ENCODE data around the gene FOSL2.

Gene FOSL2

DNA sequence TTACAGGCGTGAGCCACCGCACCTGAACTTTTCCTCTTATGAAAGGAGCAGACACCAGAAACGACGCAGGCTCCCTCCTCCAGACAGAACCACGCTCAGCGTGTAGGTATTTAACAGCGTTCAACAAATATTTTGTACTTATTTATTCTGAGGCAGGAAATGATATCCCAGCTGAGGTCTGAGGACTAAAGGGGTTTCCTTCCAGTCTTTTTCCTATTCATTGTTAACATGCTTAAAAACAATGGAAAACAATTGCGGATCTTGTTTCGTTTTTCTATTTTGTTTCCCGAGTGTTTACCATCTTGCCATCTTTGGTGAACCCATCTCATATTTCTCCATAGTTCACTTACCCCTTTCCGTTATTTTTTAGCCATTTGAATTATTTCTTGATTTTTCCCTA lies 43.7 kb upstream of the FOSL2 start:
- H3K4me1 ChIP-seq (ENCODE audit: control insufficient read depth in 5 of 5, insufficient read depth in 5 of 5, low read length in 5 of 5) = peaks cover 0 to 22% (median 9%) of the 10 kb centered on the region in 5 donors
- no peak overlapping the region for H3K9ac ChIP-seq (ENCODE audit: low read length in 5 of 5)
- H3K4me3 ChIP-seq (ENCODE audit: low read depth in 1 of 5, low read length in 5 of 5) = no peak overlapping the region
- no peak overlapping the region for H3K27ac ChIP-seq (ENCODE audit: low read depth, low read length)
- no peaks in the 10 kb centered on the region for H3K36me3 ChIP-seq (ENCODE audit: control insufficient read depth in 5 of 5, insufficient read depth in 5 of 5, low read length in 5 of 5)
- H3K9me3 ChIP-seq (ENCODE audit: control insufficient read depth in 5 of 5, low read length in 5 of 5) = no peaks in the 10 kb centered on the region
- H3K27me3 ChIP-seq (ENCODE audit: control insufficient read depth in 5 of 5, insufficient read depth in 4 of 5, low read length in 5 of 5) = peaks cover 0 to 3% (median 0%) of the 10 kb centered on the region in 5 donors

DNA sequence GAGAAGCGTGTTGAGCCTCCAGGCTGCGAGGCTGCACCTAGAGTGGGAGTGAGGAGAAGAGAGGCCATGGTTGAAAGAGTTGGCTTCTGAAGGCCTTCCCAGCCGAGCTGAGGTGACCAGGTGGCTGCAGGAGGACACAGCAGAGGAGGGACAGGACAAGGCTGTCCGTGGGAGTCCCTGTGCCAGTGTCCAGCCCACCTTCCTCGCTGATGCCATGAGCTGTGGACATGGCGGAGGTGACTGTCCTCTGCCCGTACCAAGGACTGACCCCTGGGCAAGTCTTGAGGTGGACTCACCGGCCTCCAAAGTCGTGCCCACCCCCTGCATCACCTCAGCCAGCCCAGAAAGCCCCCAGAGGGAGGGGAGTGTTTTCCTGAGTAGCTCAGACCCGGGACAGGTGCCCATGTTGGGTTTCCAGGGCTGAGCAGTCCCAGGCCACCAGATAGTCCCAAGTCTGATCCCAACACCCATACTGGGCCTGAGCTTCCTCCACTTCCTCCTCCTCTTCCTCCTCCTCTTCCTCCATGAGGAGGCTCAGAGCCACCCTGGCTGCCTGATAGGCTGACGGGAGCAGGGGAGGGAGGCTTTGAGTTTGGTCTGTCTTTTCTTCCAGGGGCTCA lies 43.0 kb upstream of the FOSL2 start:
- no peaks in the 10 kb centered on the region for H3K9me3 ChIP-seq (ENCODE audit: control insufficient read depth in 5 of 5, low read length in 5 of 5)
- H3K27ac ChIP-seq (ENCODE audit: low read depth, low read length) = no peak overlapping the region
- H3K4me1 ChIP-seq (ENCODE audit: control insufficient read depth in 5 of 5, insufficient read depth in 5 of 5, low read length in 5 of 5) = peaks cover 0 to 22% (median 9%) of the 10 kb centered on the region in 5 donors
- no peaks in the 10 kb centered on the region for H3K36me3 ChIP-seq (ENCODE audit: control insufficient read depth in 5 of 5, insufficient read depth in 5 of 5, low read length in 5 of 5)
- no peak overlapping the region for H3K9ac ChIP-seq (ENCODE audit: low read length in 5 of 5)
- H3K27me3 ChIP-seq (ENCODE audit: control insufficient read depth in 5 of 5, insufficient read depth in 4 of 5, low read length in 5 of 5) = peaks cover 0 to 3% (median 0%) of the 10 kb centered on the region in 5 donors
- H3K4me3 ChIP-seq (ENCODE audit: low read depth in 1 of 5, low read length in 5 of 5) = no peak overlapping the region

DNA sequence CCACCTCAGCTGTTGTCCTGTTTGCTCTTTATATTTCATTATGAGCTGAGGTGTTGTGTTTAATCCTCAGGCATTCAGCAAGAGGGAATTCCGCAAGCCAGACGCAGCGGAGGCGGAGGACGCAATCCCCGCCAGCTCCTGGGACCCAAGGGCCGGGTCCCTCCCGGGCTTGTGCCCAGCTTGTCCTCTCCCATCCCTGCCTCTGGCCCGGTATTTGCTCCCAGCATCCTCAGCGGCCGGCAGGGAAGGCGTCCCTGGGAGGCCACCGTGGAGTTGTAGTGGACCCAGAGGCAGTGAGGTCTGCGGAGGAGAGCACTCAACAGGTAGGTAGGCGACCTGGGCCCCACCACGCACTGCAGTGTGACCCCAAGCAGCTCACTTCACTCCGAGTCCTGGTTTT lies 42.5 kb upstream of the FOSL2 start:
- Histone ChIP-seq H3K27me3 (ENCODE audit: control insufficient read depth in 5 of 5, insufficient read depth in 4 of 5, low read length in 5 of 5) (peaks cover 0 to 3% (median 0%) of the 10 kb centered on the region in 5 donors), H3K9me3 (ENCODE audit: control insufficient read depth in 5 of 5, low read length in 5 of 5) (no peaks in the 10 kb centered on the region), H3K9ac (ENCODE audit: low read length in 5 of 5) (no peak overlapping the region), H3K36me3 (ENCODE audit: control insufficient read depth in 5 of 5, insufficient read depth in 5 of 5, low read length in 5 of 5) (no peaks in the 10 kb centered on the region), H3K4me3 (ENCODE audit: low read depth in 1 of 5, low read length in 5 of 5) (no peak overlapping the region), H3K4me1 (ENCODE audit: control insufficient read depth in 5 of 5, insufficient read depth in 5 of 5, low read length in 5 of 5) (peaks cover 0 to 23% (median 9%) of the 10 kb centered on the region in 5 donors), H3K27ac (ENCODE audit: low read depth, low read length) (no peak overlapping the region)

DNA sequence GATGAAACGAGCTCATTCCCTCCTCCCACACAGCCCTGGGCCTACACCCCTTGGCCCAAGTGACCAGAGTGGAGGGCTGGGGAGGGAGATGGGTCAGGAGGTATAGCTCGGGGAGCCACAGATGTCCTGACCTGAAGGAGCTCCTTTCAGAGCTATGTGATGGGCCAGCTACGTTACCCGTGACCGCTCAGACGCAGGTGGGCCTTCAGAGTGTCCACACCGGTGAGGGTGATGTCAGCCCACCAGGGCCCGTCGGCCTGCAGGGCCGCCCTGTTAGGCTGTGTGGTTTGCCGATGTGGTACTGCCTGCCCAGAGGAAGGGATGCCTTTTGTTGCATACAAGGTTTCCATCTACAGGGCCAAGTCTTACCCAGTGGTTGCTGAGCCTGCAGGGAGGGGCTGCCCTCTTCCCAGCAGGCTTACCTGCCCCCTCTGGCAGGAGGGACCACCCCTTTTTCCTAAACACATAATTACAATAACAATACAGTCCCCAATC lies 41.8 kb upstream of the FOSL2 start:
- Histone ChIP-seq H3K4me3 (ENCODE audit: low read depth in 1 of 5, low read length in 5 of 5) (no peak overlapping the region), H3K9ac (ENCODE audit: low read length in 5 of 5) (no peak overlapping the region), H3K36me3 (ENCODE audit: control insufficient read depth in 5 of 5, insufficient read depth in 5 of 5, low read length in 5 of 5) (no peaks in the 10 kb centered on the region), H3K27me3 (ENCODE audit: control insufficient read depth in 5 of 5, insufficient read depth in 4 of 5, low read length in 5 of 5) (peaks cover 0 to 3% (median 0%) of the 10 kb centered on the region in 5 donors), H3K27ac (ENCODE audit: low read depth, low read length) (no peak overlapping the region), H3K9me3 (ENCODE audit: control insufficient read depth in 5 of 5, low read length in 5 of 5) (no peaks in the 10 kb centered on the region), H3K4me1 (ENCODE audit: control insufficient read depth in 5 of 5, insufficient read depth in 5 of 5, low read length in 5 of 5) (peaks cover 0 to 29% (median 12%) of the 10 kb centered on the region in 5 donors)

DNA sequence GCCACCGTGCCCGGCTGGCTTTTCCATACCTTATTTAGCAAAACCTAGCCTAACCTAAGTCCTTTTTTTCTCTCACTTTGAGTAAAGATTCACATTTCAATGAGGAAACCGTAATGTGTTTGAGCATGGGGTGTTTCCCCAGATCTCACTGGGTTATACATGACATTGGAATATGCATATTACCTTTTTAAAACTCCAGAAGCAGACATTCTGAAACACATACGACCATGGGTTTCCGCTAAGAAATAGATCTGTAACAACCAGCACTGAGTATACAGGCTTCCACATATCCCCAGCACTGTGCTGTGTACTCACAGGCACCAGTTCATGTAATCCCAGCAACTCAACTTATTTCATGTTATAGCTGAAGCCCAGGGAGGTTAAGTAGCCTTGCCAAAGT lies 41.0 kb upstream of the FOSL2 start:
- Histone ChIP-seq H3K4me1 (ENCODE audit: control insufficient read depth in 5 of 5, insufficient read depth in 5 of 5, low read length in 5 of 5) (peaks cover 3 to 37% (median 20%) of the 10 kb centered on the region in 5 donors), H3K9ac (ENCODE audit: low read length in 5 of 5) (no peak overlapping the region), H3K27ac (ENCODE audit: low read depth, low read length) (no peak overlapping the region), H3K36me3 (ENCODE audit: control insufficient read depth in 5 of 5, insufficient read depth in 5 of 5, low read length in 5 of 5) (no peaks in the 10 kb centered on the region), H3K27me3 (ENCODE audit: control insufficient read depth in 5 of 5, insufficient read depth in 4 of 5, low read length in 5 of 5) (peaks cover 0 to 3% (median 0%) of the 10 kb centered on the region in 5 donors), H3K4me3 (ENCODE audit: low read depth in 1 of 5, low read length in 5 of 5) (no peak overlapping the region), H3K9me3 (ENCODE audit: control insufficient read depth in 5 of 5, low read length in 5 of 5) (no peaks in the 10 kb centered on the region)

DNA sequence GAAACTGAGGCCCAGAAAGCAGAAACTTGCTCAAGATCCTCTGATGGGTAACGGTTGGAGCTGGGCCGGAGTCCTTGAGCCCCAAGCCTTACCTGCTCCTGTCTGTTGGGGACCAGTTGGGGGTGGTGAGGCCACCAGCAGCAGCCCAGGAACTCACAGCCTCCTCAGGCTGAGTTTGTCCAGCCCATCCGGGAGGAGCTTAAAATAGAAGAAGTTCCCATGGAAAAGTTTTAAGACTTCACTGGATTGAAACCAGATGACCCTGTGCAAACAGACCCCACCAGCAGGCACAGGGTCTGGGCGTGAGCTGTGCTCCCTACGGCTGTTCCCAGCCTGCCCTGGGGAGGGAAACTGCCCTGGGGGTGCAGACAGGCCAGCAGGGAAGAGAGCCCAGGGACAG lies 40.6 kb upstream of the FOSL2 start:
- H3K36me3 ChIP-seq (ENCODE audit: control insufficient read depth in 5 of 5, insufficient read depth in 5 of 5, low read length in 5 of 5) = no peaks in the 10 kb centered on the region
- H3K27ac ChIP-seq (ENCODE audit: low read depth, low read length) = no peak overlapping the region
- H3K4me3 ChIP-seq (ENCODE audit: low read depth in 1 of 5, low read length in 5 of 5) = no peak overlapping the region
- no peak overlapping the region for H3K9ac ChIP-seq (ENCODE audit: low read length in 5 of 5)
- peaks cover 3 to 41% (median 23%) of the 10 kb centered on the region in 5 donors for H3K4me1 ChIP-seq (ENCODE audit: control insufficient read depth in 5 of 5, insufficient read depth in 5 of 5, low read length in 5 of 5)
- H3K9me3 ChIP-seq (ENCODE audit: control insufficient read depth in 5 of 5, low read length in 5 of 5) = no peaks in the 10 kb centered on the region
- H3K27me3 ChIP-seq (ENCODE audit: control insufficient read depth in 5 of 5, insufficient read depth in 4 of 5, low read length in 5 of 5) = peaks cover 0 to 3% (median 0%) of the 10 kb centered on the region in 5 donors

DNA sequence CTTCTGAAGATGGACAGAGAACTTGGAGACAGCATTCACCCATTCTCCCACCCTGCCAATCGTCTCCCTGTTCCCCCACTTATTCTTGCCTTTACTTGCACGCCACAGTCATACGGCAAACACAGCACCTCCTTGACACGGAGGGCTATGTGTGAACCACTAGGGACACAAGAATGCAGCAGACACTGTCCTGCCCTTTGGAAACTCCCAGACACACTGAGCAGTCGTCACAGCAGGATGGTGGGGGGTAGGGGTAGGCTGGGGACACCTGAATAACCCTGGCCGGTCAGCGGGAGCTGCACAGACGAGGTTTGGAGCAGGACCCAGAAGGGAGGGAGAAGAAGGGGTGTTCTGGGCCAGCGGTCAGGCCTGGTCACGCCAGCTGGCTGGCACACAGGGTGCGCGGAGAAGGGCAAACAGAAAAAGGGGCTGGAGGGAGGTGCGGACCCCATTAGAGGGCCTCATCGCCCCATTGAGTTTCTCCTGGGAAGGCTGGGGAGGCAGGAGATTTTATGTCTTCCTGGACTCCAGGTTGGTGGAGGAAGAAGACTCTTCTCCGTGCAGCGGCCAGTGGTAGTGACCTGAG lies 40.0 kb upstream of the FOSL2 start:
- H3K27me3 ChIP-seq (ENCODE audit: control insufficient read depth in 5 of 5, insufficient read depth in 4 of 5, low read length in 5 of 5) = peaks cover 0 to 3% (median 0%) of the 10 kb centered on the region in 5 donors
- H3K9ac ChIP-seq (ENCODE audit: low read length in 5 of 5) = no peak overlapping the region
- H3K9me3 ChIP-seq (ENCODE audit: control insufficient read depth in 5 of 5, low read length in 5 of 5) = no peaks in the 10 kb centered on the region
- H3K27ac ChIP-seq (ENCODE audit: low read depth, low read length) = no peak overlapping the region
- H3K4me3 ChIP-seq (ENCODE audit: low read depth in 1 of 5, low read length in 5 of 5) = no peak overlapping the region
- peaks cover 3 to 38% (median 23%) of the 10 kb centered on the region in 5 donors for H3K4me1 ChIP-seq (ENCODE audit: control insufficient read depth in 5 of 5, insufficient read depth in 5 of 5, low read length in 5 of 5)
- H3K36me3 ChIP-seq (ENCODE audit: control insufficient read depth in 5 of 5, insufficient read depth in 5 of 5, low read length in 5 of 5) = no peaks in the 10 kb centered on the region

DNA sequence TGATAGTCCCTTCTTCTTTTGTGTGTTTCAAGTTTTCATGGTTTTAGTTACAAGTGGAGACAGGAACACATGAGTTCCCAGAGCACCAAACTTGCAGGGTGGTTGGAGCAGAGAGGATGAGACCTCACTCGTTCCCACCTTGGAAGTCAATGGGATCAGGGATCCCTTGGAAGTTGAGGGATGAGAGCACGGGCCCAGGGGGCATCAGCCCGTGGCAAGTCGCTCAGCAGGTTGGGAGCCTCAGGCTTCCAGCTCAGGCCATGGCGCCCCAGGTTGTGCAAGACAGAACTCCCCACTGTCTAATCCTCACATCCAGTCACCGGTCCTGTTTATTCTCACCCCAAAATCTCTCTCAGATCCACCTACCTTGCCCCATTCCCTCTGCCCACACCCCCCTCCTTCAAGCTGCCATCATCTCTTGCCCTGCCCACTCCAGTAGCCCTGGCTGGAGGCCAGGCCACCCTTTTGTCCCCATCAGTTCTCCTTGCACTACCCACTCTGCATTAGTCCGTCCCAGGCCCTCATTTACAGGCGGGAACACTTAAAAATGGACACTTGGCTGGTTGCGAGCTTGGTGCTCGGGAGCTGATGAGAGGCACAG lies 37.6 kb upstream of the FOSL2 start:
- Histone ChIP-seq H3K4me1 (ENCODE audit: control insufficient read depth in 5 of 5, insufficient read depth in 5 of 5, low read length in 5 of 5) (peaks cover 3 to 31% (median 18%) of the 10 kb centered on the region in 5 donors), H3K9me3 (ENCODE audit: control insufficient read depth in 5 of 5, low read length in 5 of 5) (no peaks in the 10 kb centered on the region), H3K27ac (ENCODE audit: low read depth, low read length) (no peak overlapping the region), H3K27me3 (ENCODE audit: control insufficient read depth in 5 of 5, insufficient read depth in 4 of 5, low read length in 5 of 5) (no peaks in the 10 kb centered on the region), H3K36me3 (ENCODE audit: control insufficient read depth in 5 of 5, insufficient read depth in 5 of 5, low read length in 5 of 5) (no peaks in the 10 kb centered on the region), H3K9ac (ENCODE audit: low read length in 5 of 5) (peak overlapping the region in 2 of 5 donors; percentile 23 to 28), H3K4me3 (ENCODE audit: low read depth in 1 of 5, low read length in 5 of 5) (no peak overlapping the region)

DNA sequence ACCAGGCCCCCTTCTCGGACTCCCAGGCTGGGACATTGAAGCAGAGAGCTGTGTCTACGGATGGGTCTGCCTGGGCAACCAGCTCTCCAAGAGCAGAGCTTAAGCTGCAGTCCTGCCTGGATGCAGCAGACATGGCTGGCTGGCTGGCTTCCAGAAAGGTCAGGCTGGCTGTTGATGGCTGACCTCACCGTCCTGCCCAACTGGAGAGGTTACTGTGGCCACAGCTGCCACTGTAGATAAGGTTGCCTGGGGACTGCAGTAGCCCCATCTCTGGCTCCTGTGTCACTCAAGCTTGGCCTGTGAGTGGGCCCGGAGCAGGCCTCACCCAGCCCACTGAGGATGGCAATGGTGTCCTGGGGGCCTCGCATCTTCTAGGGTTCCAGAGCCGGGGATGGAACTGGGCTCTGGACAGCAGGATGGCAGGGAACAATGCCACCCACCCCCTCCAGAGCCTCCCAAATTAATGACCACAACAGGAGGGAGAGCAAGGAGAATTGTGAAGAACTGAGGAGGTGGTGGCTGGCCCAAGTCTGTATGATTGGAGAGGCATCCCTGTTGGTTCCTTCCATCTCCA lies 37.0 kb upstream of the FOSL2 start:
- Histone ChIP-seq H3K4me1 (ENCODE audit: control insufficient read depth in 5 of 5, insufficient read depth in 5 of 5, low read length in 5 of 5) (peaks cover 3 to 34% (median 23%) of the 10 kb centered on the region in 5 donors), H3K4me3 (ENCODE audit: low read depth in 1 of 5, low read length in 5 of 5) (no peak overlapping the region), H3K36me3 (ENCODE audit: control insufficient read depth in 5 of 5, insufficient read depth in 5 of 5, low read length in 5 of 5) (no peaks in the 10 kb centered on the region), H3K9me3 (ENCODE audit: control insufficient read depth in 5 of 5, low read length in 5 of 5) (no peaks in the 10 kb centered on the region), H3K9ac (ENCODE audit: low read length in 5 of 5) (peak overlapping the region in 4 of 5 donors; percentile 23 to 52 (median 36)), H3K27me3 (ENCODE audit: control insufficient read depth in 5 of 5, insufficient read depth in 4 of 5, low read length in 5 of 5) (no peaks in the 10 kb centered on the region), H3K27ac (ENCODE audit: low read depth, low read length) (no peak overlapping the region)

Measured in subcutaneous abdominal adipose tissue (tissue), 5 donors.